HG03354 (cell line): ENCODE data around the gene ENTPD5.

Experiments used
- ATAC-seq: cut with Tn5 transposase; IDR thresholded peaks from one replicate; pipeline ENCODE4 v1.9.1; 2021; ENCODE audit warnings: mild to moderate bottlenecking; ENCODE audit not compliant: unreplicated experiment, poor library complexity, severe bottlenecking

Gene ENTPD5

GRCh38 chr14:74018586-74019407 is at the start of gene ENTPD5, which contains the start of gene BBOF1:
TSS of gene ENTPD5 (minus strand) at chr14:74019288. CDS start at chr14:73988102, 31,186 bp downstream.
TSS of gene BBOF1 (plus strand) at chr14:74019349. CDS start at chr14:74019479, 130 bp downstream.
- peak; percentile 89 for ATAC-seq

- ATAC-seq, result no peak
These were observed 46.9 kb upstream of the ENTPD5 start for GRCh38 chr14:74065746-74066575.

GRCh38 chr14:74064883-74065282 is 45.8 kb upstream of the ENTPD5 start:
- ATAC-seq, result no peak

- ATAC-seq, result no peak
These were observed 45.3 kb upstream of the ENTPD5 start for GRCh38 chr14:74064426-74064825.

GRCh38 chr14:74062809-74063150 is 43.7 kb upstream of the ENTPD5 start:
- no peak for ATAC-seq

GRCh38 chr14:74049876-74050495 is 30.9 kb upstream of the ENTPD5 start:
- ATAC-seq, result no peak

- no peak for ATAC-seq
These were observed 29.2 kb upstream of the ENTPD5 start for GRCh38 chr14:74048281-74048680.

GRCh38 chr14:74045522-74045921 is 26.4 kb upstream of the ENTPD5 start:
- no peak for ATAC-seq

- no peak for ATAC-seq
These were observed 23.2 kb upstream of the ENTPD5 start for GRCh38 chr14:74042296-74042695.

GRCh38 chr14:74038020-74038859 is 19.2 kb upstream of the ENTPD5 start:
- no peak for ATAC-seq

- ATAC-seq, result no peak
These were observed 16.5 kb upstream of the ENTPD5 start for GRCh38 chr14:74035556-74035955.

GRCh38 chr14:74034572-74034971 is 15.5 kb upstream of the ENTPD5 start:
- no peak for ATAC-seq

GRCh38 chr14:74029136-74029535 is 10.0 kb upstream of the ENTPD5 start:
- ATAC-seq, result no peak

GRCh38 chr14:74022346-74022745 is 3.3 kb upstream of the ENTPD5 start:
- no peak for ATAC-seq

GRCh38 chr14:74019408-74020137 is 485 bp upstream of the ENTPD5 start:
- ATAC-seq, result no peak

- ATAC-seq, result no peak
These were observed 908 bp downstream of the ENTPD5 start for GRCh38 chr14:74018174-74018585.

- no peak for ATAC-seq
These were observed 3.1 kb downstream of the ENTPD5 start for GRCh38 chr14:74015963-74016362.

GRCh38 chr14:74015176-74015575 is 3.9 kb downstream of the ENTPD5 start:
- ATAC-seq, result no peak

- ATAC-seq, result no peak
These were observed 4.8 kb downstream of the ENTPD5 start for GRCh38 chr14:74014299-74014698.
